ENCODE data around the gene ACP4.
"Not testable (repeated sequence)": the region's sequence is repeated elsewhere in the genome, so short reads cannot be mapped to it uniquely, and the experiment has no call there.

ACP4 gene

GRCh38 chr19:50808856-50809255, 18.6 kb downstream of the ACP4 start:
- Histone ChIP-seq H3K9me2 (ENCODE audit: low read depth, low read length) (no peaks in the 10 kb centered on the region), H3K27ac (ENCODE audit: low read depth, low read length, poor library complexity, severe bottlenecking) (no peak overlapping the region), H3K79me2 (ENCODE audit: insufficient read depth, low read length) (peaks cover 5% of the 10 kb centered on the region), H4K20me1 (ENCODE audit: insufficient read depth, low read length) (no peaks in the 10 kb centered on the region), H3K9ac (ENCODE audit: low read length) (no peak overlapping the region), H3K4me2 (ENCODE audit: low read length) (no peak overlapping the region), H3F3A (ENCODE audit: insufficient read depth, low read length) (no peaks in the 10 kb centered on the region), H3K27me3 (ENCODE audit: insufficient read depth, low read length) (no peaks in the 10 kb centered on the region), H2AFZ (ENCODE audit: low read length) (no peak overlapping the region), H3K4me1 (ENCODE audit: insufficient read depth, low read length, severe bottlenecking) (peaks cover 6% of the 10 kb centered on the region), H3K9me3 (ENCODE audit: low read length) (no peaks in the 10 kb centered on the region), H3K4me3 (ENCODE audit: low read depth, low read length, poor library complexity, severe bottlenecking) (no peak overlapping the region), H3K36me3 (ENCODE audit: insufficient read depth, low read length) (peaks cover 1% of the 10 kb centered on the region; the same call in 1 of the 2 replicates)
- TF ChIP-seq EZH2 (IDR thresholded peaks at IDR 0.05; ENCODE audit: borderline replicate concordance, low read length): no peak
- no peak for TF ChIP-seq CTCF (IDR thresholded peaks at IDR 0.05; ENCODE audit: low read length)

DNA sequence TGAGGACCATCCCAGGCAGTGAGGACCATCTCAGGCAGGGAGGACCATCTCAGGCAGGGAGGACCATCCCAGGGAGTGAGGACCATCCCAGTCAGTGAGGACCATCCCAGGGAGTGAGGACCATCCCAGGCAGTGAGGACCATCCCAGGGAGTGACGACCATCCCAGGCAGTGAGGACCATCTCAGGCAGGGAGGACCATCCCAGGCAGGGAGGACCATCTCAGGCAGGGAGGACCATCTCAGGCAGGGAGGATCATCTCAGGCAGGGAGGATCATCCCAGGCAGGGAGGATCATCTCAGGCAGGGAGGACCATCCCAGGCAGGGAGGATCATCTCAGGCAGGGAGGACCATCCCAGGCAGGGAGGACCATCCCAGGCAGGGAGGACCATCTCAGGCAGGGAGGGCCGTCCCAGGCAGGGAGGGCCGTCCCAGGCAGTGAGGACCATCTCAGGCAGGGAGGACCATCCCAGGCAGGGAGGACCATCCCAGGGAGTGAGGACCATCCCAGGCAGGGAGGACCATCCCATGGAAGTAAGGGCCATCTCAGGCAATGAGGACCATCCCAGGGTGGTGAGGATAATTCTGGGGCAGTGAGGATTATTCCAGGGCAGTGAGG, 21.5 kb downstream of the ACP4 start:
- H2AFZ ChIP-seq (ENCODE audit: low read length); H3K27ac ChIP-seq (ENCODE audit: low read depth, low read length, poor library complexity, severe bottlenecking); H3K9me2 ChIP-seq (ENCODE audit: low read depth, low read length); H3K79me2 ChIP-seq (ENCODE audit: insufficient read depth, low read length); H3K4me3 ChIP-seq (ENCODE audit: low read depth, low read length, poor library complexity, severe bottlenecking); H4K20me1 ChIP-seq (ENCODE audit: insufficient read depth, low read length); H3K4me1 ChIP-seq (ENCODE audit: insufficient read depth, low read length, severe bottlenecking); H3K4me2 ChIP-seq (ENCODE audit: low read length); H3K9ac ChIP-seq (ENCODE audit: low read length); H3K27me3 ChIP-seq (ENCODE audit: insufficient read depth, low read length); H3K9me3 ChIP-seq (ENCODE audit: low read length); H3K36me3 ChIP-seq (ENCODE audit: insufficient read depth, low read length); H3F3A ChIP-seq (ENCODE audit: insufficient read depth, low read length): not testable (repeated sequence)

GRCh38 chr19:50812474-50812873, 22.3 kb downstream of the ACP4 start:
- Histone ChIP-seq H3K27me3 (ENCODE audit: insufficient read depth, low read length) (no peaks in the 10 kb centered on the region; the same call in 1 of the 2 replicates), H3K4me2 (ENCODE audit: low read length) (no peak overlapping the region), H4K20me1 (ENCODE audit: insufficient read depth, low read length) (no peaks in the 10 kb centered on the region), H2AFZ (ENCODE audit: low read length) (no peak overlapping the region), H3K79me2 (ENCODE audit: insufficient read depth, low read length) (no peaks in the 10 kb centered on the region), H3F3A (ENCODE audit: insufficient read depth, low read length) (no peaks in the 10 kb centered on the region), H3K4me3 (ENCODE audit: low read depth, low read length, poor library complexity, severe bottlenecking) (no peak overlapping the region), H3K4me1 (ENCODE audit: insufficient read depth, low read length, severe bottlenecking) (no peaks in the 10 kb centered on the region), H3K27ac (ENCODE audit: low read depth, low read length, poor library complexity, severe bottlenecking) (no peak overlapping the region), H3K9me3 (ENCODE audit: low read length) (no peaks in the 10 kb centered on the region), H3K9me2 (ENCODE audit: low read depth, low read length) (no peaks in the 10 kb centered on the region), H3K9ac (ENCODE audit: low read length) (no peak overlapping the region), H3K36me3 (ENCODE audit: insufficient read depth, low read length) (no peaks in the 10 kb centered on the region)
- TF ChIP-seq EZH2 (IDR thresholded peaks at IDR 0.05; ENCODE audit: borderline replicate concordance, low read length): no peak

GRCh38 chr19:50814883-50815282, 24.7 kb downstream of the ACP4 start:
- Histone ChIP-seq H3K36me3 (ENCODE audit: insufficient read depth, low read length) (no peaks in the 10 kb centered on the region), H3K9me2 (ENCODE audit: low read depth, low read length) (no peaks in the 10 kb centered on the region), H3K9me3 (ENCODE audit: low read length) (no peaks in the 10 kb centered on the region), H3K27ac (ENCODE audit: low read depth, low read length, poor library complexity, severe bottlenecking) (no peak overlapping the region), H2AFZ (ENCODE audit: low read length) (no peak overlapping the region), H3K79me2 (ENCODE audit: insufficient read depth, low read length) (no peaks in the 10 kb centered on the region), H3K9ac (ENCODE audit: low read length) (no peak overlapping the region), H3K4me2 (ENCODE audit: low read length) (no peak overlapping the region), H3K4me1 (ENCODE audit: insufficient read depth, low read length, severe bottlenecking) (no peaks in the 10 kb centered on the region), H4K20me1 (ENCODE audit: insufficient read depth, low read length) (no peaks in the 10 kb centered on the region), H3F3A (ENCODE audit: insufficient read depth, low read length) (no peaks in the 10 kb centered on the region), H3K4me3 (ENCODE audit: low read depth, low read length, poor library complexity, severe bottlenecking) (no peak overlapping the region), H3K27me3 (ENCODE audit: insufficient read depth, low read length) (peaks cover 5% of the 10 kb centered on the region; the same call in 1 of the 2 replicates)
- TF ChIP-seq EZH2 (IDR thresholded peaks at IDR 0.05; ENCODE audit: borderline replicate concordance, low read length): no peak
- no peak for TF ChIP-seq CTCF (IDR thresholded peaks at IDR 0.05; ENCODE audit: low read length)

Measured in OCI-LY1 (cell line).